GM10847 (cell line): ENCODE data around the gene PRR18.

Experiments
- POLR2A ChIP-seq: IDR thresholded peaks from 2 replicates; pipeline ENCODE4 v1.6.1; 2011; ENCODE audit not compliant: insufficient read length; ENCODE audit errors: extremely low read depth

PRR18 gene, protein sequence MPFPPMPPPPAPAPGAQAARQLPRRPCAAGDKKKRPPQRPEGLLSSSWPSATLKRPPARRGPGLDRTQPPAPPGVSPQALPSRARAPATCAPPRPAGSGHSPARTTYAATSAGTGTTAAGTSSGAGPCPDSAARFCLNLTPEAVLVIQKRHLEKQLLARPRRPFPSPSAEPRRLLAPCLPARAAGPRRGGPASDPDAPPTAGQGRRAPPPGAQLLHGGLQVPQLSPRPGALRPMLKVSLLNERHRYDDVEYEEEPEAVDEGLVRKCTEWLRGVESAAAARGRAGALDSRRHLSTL

GRCh38 chr6:166308033-166308768 lies at the start of gene PRR18:
PRR18 (minus strand) TSS chr6:166308392; CDS start chr6:166308142, 250 bp downstream.
- TF ChIP-seq POLR2A, result no peak

DNA sequence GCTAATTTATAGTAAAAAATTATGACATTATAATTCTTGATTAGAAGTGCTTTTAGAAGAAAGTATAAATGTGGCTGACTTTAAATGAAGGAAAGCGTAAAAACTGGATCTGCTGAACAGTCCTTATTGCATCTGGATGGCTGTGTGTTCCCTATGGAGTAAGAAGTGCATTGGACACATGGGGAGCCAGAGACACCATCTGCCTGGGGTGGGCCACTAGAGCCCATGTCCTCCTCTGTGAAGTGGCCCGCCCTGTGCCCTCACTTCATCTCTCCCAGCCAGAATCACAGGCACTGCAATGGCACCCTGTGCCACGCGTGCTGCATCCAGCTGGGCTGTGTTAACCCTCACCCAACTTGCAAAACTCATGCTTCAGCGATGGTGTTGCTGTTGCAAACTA lies 47.4 kb upstream of the PRR18 start:
- no peak for TF ChIP-seq POLR2A

GRCh38 chr6:166354965-166355364 lies 46.8 kb upstream of the PRR18 start:
- TF ChIP-seq POLR2A, result no peak

DNA sequence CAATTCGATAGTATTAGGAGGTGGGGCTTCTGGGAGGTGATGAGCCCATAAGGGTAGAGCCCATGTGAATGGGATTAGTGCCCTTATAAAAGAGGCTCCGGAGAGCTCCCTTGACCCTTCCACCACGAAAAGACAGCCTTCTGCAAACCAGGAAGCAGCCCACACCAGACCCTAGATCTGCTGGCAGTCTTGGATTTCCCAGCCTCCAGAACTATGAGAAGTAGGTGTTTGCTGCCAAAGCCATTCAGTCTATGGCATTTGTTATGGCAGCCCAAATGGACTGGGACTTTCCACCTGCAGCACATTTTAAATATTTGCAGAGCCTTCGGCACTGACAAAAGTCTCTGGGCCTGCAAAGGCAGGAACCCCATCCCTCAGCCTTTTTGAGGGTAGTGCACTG lies 46.0 kb upstream of the PRR18 start:
- no peak for TF ChIP-seq POLR2A

DNA sequence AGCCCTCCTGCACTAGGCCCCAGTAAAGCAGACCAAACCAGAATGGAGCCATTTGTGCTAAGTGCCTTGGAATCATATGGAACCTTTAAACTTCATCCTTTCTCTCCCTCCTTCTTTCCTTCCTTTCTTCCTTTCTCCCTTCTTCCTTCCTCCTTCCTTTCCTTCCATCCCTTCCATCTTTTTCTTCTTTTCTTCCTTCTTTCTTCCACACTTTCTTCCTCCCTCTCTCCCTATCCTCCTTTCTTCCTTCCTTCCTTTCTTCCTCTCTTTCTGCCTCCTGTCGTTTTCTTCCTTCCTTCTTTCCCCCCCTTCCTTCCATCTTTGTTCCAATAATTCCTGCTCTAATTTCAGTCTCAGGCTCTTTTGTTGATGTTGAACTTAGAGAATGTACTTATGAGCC lies 45.3 kb upstream of the PRR18 start:
- no peak for TF ChIP-seq POLR2A

DNA sequence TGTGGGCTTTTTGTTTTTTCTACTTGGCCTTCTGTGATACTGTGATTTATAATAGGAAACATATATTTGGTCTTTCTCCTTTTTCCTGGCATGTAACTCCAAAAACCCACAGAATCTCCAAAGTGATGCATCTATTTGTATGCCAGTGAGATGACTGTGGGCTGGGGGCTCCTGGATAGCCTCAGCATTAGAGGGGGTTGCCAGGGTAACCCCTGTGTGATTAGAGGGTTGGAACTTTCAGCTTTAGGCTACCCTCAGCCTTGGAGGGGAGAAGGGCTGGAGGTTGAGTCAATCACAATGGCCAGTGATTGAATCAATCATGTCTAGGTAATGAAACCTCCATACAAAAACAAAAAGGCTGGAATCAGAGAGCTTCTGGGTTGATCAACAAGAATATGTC lies 44.7 kb upstream of the PRR18 start:
- no peak for TF ChIP-seq POLR2A

GRCh38 chr6:166351715-166352285 lies 43.6 kb upstream of the PRR18 start:
- TF ChIP-seq POLR2A, result no peak

DNA sequence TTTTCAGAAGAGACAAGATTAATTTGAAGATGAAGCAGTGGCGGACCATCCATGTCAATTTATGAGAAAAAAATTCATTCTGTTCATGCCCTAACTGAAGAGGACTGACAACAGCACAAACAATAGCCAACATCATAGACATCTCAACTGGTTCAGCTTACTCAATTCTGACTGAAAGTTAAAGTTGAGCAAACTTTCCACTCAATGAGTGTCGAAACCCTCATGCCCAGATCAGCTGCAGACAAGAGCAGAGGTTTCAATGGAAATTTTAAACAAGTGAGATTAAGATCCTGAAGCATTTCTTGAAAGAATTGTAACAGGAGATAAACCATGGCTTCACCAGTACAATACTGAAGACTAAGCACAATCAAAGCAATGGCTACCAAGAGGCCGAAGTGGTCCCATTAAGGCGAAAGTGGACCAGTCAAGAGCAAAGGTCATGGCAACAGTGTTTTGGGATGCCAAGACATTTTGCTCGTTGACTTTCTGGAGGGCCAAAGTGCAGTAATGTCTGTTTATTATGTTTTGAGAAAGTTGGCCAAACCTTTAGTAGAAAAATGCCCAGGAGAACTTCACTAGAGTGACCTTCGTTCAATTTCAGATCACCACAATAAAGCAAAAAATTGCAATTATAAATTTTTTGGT lies 40.2 kb upstream of the PRR18 start:
- TF ChIP-seq POLR2A, result no peak

DNA sequence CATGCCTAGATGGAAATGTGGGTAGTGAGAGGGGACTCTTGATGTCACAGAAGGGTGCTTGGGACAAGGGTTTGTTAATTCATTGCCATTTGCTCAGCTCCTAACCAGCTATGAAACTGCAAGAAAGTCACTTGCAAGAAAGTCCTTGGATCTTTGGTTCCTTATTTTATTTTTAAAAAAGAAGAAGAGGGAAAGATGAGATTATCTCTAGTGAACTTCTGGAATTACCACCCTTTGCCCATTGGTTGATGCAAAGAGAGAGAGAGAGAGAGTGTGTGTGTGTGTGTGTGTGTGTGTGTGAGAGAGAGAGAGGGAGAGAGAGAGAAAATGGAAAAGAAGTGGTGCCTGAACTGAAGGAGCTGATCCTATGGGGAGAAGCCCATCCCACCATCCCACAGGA lies 38.8 kb upstream of the PRR18 start:
- no peak for TF ChIP-seq POLR2A

GRCh38 chr6:166346449-166346848 lies 38.3 kb upstream of the PRR18 start:
- no peak for TF ChIP-seq POLR2A

- no peak for TF ChIP-seq POLR2A
Measured at GRCh38 chr6:166344240-166344639, 36.0 kb upstream of the PRR18 start.

- no peak for TF ChIP-seq POLR2A
Measured at GRCh38 chr6:166343150-166343487, 34.9 kb upstream of the PRR18 start.

DNA sequence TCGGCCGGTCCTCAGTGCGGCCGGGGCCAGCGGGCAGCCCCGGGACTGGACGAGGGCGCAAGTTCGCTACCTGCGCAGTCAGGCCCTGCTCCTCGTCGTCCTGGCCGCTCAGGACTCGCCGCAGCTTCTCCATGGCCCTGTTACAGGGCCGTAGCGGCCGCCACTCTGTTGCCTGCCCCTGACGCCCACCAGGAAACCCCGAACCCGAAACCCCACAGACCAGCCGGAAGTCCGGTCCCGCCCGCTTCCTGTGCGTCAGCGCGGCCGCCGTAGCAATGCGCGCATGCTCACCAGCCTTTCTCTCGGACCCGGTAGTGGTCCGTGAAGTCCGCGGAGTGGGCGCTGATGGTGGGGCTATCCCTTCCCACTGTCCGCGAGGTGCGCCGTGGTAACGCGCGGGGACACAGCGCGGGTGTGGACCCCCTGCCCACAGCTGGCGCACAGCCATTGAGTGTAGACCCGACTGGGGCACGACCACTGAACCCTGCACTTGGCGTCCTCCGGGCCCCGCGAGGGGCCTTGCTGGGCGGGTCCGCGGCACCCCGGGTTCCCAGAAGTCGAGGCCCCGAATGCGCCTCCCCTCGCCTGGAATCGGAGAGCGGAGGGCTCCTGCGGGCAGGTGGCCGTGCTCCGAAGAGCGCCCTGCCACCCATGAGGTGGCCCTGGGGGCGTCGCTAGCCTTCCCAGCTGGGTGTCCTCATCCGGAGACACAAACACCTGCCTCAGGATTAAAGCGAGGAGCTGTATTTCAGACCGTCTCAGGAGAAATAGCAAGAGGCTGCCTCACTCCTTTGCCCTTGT lies 34.4 kb upstream of the PRR18 start, which contains the start of gene SFT2D1:
Gene SFT2D1 (minus strand): TSS at position 197 of the 801 bp plus-strand sequence. CDS start 64 bp downstream, at position 133.
- peak; percentile 98 for TF ChIP-seq POLR2A

DNA sequence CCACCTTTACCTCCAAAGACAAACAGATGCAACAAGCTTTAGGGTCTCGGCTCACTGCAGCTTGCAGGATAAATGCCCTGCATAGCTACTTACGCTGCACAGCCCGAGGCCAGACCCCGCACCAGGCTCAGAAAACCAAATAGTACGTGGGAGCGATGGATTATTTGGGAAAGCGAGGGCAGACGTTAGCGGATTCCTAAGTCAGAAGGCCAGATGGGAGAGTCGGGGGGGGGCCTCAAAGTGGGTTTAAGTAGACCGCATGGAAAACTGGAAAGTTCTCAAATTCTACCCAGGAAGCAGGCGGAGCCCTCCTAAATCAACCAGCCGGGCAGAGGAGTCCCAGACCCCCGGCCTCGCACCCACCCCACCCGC lies 33.8 kb upstream of the PRR18 start:
- TF ChIP-seq POLR2A, result no peak

DNA sequence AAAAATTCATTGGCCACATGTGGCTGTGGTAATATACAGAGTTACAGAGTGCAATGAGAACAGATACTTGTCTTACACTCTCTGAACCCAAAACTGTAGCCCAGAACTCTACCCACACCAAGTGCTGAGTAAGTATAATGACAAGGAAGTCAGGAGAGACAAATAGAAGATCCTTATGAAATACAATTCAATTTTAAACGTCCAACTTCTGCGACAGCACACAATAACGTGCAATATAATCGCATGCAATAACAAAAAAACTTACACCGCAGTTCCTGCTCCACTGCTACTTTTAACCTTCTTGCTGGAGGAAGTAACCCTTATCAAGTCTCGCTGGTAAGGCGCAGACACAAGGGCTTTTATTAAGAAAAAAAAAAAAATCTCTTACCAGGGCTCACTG lies 33.3 kb upstream of the PRR18 start:
- no peak for TF ChIP-seq POLR2A
